ENCODE measurements around the gene KCNQ1OT1. TPM values are rescaled to one million over a fixed set of nuclear protein-coding genes. Genes with fewer than 3 reads are reported as not detected.

KCNQ1OT1 gene
- total RNA-seq, 1 donor from 2014 or later = 0.54 TPM

DNA sequence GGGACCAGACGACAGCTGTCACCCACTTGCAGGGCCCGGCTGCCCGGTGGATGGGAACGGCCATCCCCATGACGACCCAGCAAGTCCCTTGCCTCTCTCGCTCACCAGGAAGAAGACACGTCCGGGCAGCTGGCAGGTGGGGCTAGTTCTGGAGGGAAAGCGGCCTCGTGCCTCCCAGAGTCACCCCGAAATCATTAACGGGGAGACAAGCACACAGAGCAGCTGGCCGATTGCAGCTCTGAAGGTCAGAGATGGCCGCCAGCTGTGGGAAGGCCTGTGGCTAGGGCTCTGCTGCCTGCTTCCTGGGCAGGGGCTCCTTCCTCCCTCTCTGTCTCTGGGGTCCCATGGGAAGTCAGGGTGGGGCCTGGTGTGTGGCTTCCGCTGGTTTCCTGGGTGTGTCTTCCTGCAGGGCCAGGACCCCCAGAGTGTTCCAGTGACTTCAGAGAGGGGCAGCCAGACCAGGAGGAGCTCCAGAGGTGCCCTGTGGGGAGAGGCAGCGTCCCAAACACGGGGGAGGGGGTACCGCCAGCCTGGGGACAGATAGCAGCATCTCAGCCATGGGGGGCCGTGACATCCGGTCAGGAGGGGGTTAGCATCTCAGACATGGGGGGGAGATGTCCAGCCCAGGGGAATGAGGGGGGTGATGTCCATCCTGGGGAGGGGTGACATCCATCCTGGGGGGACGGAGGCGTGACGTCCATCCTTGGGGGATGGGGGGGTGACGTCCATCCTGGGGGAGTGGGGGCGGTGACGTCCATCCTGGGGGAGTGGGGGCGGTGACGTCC is 140.1 kb downstream of the KCNQ1OT1 start:
- DNase-seq (ENCODE audit: low read depth) = no peak
- TF ChIP-seq, protein P1, sequence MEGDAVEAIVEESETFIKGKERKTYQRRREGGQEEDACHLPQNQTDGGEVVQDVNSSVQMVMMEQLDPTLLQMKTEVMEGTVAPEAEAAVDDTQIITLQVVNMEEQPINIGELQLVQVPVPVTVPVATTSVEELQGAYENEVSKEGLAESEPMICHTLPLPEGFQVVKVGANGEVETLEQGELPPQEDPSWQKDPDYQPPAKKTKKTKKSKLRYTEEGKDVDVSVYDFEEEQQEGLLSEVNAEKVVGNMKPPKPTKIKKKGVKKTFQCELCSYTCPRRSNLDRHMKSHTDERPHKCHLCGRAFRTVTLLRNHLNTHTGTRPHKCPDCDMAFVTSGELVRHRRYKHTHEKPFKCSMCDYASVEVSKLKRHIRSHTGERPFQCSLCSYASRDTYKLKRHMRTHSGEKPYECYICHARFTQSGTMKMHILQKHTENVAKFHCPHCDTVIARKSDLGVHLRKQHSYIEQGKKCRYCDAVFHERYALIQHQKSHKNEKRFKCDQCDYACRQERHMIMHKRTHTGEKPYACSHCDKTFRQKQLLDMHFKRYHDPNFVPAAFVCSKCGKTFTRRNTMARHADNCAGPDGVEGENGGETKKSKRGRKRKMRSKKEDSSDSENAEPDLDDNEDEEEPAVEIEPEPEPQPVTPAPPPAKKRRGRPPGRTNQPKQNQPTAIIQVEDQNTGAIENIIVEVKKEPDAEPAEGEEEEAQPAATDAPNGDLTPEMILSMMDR (IDR thresholded peaks at IDR 0.05; ENCODE audit: insufficient read depth, low read length, poor library complexity, severe bottlenecking) = no peak
- peaks cover 2% of the 10 kb centered on the region for H3K27me3 ChIP-seq (ENCODE audit: control insufficient read depth, insufficient read depth, low read length)
- H3K4me3 ChIP-seq (ENCODE audit: low read depth, low read length) = no peak overlapping the region
- no peaks in the 10 kb centered on the region for H3K36me3 ChIP-seq (ENCODE audit: control insufficient read depth, insufficient read depth, low read length)

DNA sequence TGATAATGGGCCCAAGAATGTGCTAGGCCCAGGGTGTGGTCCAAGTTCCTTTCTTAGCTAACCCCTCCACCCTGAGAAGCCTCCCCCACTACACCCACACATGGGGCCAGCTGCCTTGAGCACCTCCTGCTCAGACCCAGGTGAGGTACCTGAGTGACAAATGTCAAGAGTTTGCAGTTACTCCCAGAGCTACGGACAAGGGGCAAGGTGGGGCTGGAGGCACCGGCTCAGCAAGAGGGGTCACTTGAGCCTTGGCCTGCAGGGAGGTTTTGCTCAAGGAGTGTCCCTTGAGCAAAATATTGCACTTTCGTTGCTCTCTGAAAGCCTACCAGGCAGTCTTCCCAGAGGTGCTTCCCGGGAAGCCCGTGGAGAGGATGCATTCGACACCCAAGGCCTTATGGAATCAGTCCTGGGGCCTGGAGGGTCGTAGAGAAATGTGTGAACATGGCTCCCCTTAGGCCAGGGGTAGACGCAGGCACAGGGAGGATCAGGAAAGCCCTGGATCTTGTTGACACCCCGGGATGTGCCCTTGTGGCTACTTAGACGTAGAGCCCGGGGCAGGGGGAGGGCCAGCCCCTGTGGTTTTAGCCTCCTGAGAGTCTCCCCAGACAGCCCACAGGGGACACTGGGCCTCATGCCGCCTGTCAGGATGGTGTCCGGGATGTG is 140.8 kb downstream of the KCNQ1OT1 start:
- TF ChIP-seq, protein P1 (IDR thresholded peaks at IDR 0.05; ENCODE audit: insufficient read depth, low read length, poor library complexity, severe bottlenecking) = no peak
- H3K4me3 ChIP-seq (ENCODE audit: low read depth, low read length) = no peak overlapping the region
- no peak for DNase-seq (ENCODE audit: low read depth)
- no peaks in the 10 kb centered on the region for H3K36me3 ChIP-seq (ENCODE audit: control insufficient read depth, insufficient read depth, low read length)
- H3K27me3 ChIP-seq (ENCODE audit: control insufficient read depth, insufficient read depth, low read length) = peaks cover 1% of the 10 kb centered on the region

DNA sequence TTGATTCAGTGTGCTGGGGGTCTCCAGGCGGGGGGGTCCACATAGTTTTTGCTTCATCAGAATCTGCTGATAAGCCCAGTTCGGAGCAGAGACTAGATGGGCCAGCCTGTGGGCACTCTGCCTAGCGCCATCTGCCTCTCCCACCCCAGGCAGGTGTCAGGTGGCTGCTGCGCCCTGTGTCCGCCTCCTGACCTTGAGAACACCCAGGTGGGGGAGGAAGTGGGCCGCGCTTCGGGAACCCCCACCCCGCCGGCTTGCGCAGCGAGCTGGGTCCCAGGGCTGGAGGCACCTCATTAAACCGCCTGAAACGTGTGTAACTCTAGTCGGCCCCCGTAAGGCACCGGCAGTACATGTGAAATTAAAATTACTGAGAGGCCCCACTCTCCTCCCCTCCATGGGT is 141.4 kb downstream of the KCNQ1OT1 start:
- H3K27me3 ChIP-seq (ENCODE audit: control insufficient read depth, insufficient read depth, low read length) = no peaks in the 10 kb centered on the region
- H3K36me3 ChIP-seq (ENCODE audit: control insufficient read depth, insufficient read depth, low read length) = no peaks in the 10 kb centered on the region
- TF ChIP-seq, protein P1 (IDR thresholded peaks at IDR 0.05; ENCODE audit: insufficient read depth, low read length, poor library complexity, severe bottlenecking) = no peak
- H3K4me3 ChIP-seq (ENCODE audit: low read depth, low read length) = no peak overlapping the region
- DNase-seq (ENCODE audit: low read depth) = no peak

Other genes with a start within 250 kb of the KCNQ1OT1 start
- gene CDKN1C, start 185.8 kb upstream of the KCNQ1OT1 start, total RNA-seq = 34.8 and 37.1 TPM in 2 replicates
- gene PHLDA2, start 229.4 kb upstream of the KCNQ1OT1 start, total RNA-seq = 32.8 and 58.5 TPM in 2 replicates

Measured in kidney epithelial cell (primary cell).